IPS-18c (cell line): ENCODE data around the gene GPATCH4.
"Not testable (repeated sequence)": the region's sequence is repeated elsewhere in the genome, so short reads cannot be mapped to it uniquely, and the experiment has no call there.

Experiments used
- H3K4me3 ChIP-seq: 2 replicates; pipeline ENCODE4 v1.7.0; 2013; ENCODE audit warnings: low read depth, mild to moderate bottlenecking, low read length, moderate library complexity; ENCODE audit not compliant: insufficient read depth
- H3K9me3 ChIP-seq: one replicate; pipeline ENCODE4 v1.6.1; 2013; ENCODE audit warnings: mild to moderate bottlenecking, low read length, moderate library complexity; ENCODE audit not compliant: control insufficient read depth, insufficient read depth

Gene GPATCH4

DNA sequence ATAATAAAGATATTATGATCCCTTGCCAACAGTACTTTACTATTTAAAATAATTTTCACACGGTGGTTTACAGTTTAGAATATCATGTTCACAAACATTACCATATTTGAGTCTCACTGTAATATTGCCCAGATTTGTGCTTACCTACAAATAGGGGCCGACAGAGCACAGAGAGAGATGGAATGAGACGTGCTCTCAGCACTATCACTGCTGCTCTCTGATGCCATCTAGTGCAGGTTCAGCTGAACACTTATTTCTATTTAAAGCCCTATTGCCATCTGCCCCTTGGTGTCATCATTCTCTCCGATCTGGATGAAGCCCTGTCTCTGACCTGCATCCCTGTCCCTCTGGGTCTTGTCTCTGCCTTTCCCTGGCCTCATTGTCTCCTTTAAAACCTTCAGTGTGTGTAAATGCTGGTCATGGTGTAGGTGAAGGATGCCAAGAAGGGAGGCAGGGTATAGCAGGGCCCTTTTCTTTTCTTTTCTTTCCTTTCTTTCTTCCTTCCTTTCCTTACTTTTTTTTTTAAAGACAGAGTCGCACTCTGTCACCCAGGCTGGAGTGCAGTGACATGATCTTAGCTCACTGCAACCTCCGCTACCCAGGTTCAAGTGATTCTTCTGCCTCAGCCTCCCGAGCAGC is 6.9 kb upstream of the GPATCH4 start:
- no peak overlapping the region; the same call in 1 of the 2 replicates for H3K4me3 ChIP-seq
- no peaks in the 10 kb centered on the region for H3K9me3 ChIP-seq

DNA sequence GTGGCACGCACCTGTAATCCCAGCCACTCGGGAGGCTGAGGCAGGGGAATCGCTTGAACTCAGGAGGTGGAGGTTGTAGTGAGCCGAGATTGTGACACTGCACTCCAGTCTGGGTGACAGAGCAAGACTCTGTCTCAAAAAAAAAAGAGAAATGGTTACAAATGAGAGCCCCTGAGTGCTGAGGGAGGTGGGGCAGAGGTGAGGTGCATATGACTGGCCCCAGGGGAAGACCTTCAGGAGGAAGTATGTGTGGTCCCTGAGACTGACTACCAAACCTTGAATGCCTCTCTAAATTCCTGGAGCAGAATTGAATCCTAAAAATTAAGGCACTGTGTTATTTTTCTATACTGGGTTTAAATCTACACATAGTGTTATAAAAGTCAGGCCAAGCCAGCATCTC is 6.1 kb upstream of the GPATCH4 start:
- H3K9me3 ChIP-seq, H3K4me3 ChIP-seq: not testable (repeated sequence)

DNA sequence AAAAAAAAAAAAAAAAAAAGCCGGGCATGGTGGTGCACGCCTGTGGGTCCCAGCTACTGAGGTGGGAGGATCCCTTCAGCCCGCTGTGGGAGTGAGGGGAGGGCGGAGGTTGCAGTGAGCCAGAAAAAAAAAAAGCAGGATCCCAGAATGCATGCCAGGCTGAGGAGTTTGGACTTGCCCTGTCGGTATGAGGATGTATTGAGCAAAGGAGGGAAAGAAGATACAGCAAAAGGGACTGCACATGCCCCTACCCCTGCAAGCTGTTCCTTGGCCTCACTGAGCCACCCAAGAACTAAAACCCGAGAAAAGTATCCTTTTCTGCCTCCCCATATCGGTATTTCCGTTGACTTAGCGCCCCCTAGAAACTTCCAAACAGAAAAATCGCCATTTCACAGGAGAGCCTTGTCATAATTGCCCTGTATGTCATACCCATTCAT is 1.3 kb upstream of the GPATCH4 start:
- Histone ChIP-seq H3K4me3 (no peak overlapping the region), H3K9me3 (no peaks in the 10 kb centered on the region)

- H3K9me3 ChIP-seq, result no peaks in the 10 kb centered on the region
- H3K4me3 ChIP-seq, result peak overlapping the region; percentile 97
These were observed 613 bp upstream of the GPATCH4 start for GRCh38 chr1:156601892-156602291.

DNA sequence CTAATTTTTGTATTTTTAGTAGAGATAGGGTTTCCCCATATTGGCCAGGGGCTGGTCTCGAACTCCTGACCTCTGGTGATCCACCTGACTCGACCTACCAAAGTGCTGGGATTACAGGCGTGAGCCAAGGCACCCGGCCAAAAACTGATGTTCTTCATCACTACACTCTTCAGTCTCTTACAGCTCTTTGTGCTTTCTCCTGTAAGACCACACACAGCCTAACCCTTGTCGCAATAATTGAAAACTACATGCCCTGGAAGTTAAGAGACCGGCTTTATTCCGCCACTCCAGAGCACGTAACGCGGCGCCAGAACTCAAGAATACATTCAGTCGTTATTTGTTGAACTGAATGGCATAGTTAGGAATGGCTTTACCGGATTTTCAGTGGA is 552 bp downstream of the GPATCH4 start:
- Histone ChIP-seq H3K9me3 (no peaks in the 10 kb centered on the region), H3K4me3 (peak overlapping the region; percentile 97)

GRCh38 chr1:156599811-156600210 is 1.5 kb downstream of the GPATCH4 start:
- no peaks in the 10 kb centered on the region for H3K9me3 ChIP-seq

DNA sequence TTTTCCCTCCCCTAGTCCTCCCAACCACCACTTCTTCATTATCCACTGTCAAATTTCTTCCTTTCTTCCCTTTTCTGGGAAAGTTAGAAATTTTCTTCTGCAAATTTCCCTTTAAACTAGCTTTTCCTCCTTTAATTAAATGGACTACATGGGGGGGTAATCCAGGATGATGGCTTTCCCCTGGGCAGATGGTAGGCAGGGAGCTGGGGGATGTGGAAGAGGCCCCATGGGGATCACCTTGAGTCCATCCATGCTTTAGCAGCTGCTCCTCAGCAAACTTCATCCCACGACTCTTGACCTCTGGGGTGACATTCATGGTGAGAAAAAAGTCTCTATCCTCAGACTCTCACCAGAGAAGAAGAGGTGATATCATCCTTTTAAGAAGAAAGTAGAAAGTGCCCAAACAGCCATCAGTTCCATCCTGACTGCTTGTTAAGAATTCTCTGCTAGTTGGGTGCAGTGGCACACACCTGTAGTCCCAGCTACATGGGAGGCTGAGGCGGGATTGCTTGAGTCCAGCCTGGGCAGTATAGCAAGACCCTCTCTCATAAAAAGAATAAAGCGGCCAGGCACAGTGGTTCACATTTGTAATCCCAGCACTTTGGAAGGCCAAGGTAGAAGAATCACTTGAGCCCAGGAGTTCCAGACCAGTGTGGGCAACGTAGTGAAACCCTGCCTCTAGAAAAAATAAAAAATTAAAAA is 2.4 kb downstream of the GPATCH4 start:
- no peak overlapping the region for H3K4me3 ChIP-seq
- no peaks in the 10 kb centered on the region for H3K9me3 ChIP-seq

More at GRCh38 chr1:156599811-156600210, 1.5 kb downstream of the GPATCH4 start:
- no peak overlapping the region for H3K4me3 ChIP-seq

DNA sequence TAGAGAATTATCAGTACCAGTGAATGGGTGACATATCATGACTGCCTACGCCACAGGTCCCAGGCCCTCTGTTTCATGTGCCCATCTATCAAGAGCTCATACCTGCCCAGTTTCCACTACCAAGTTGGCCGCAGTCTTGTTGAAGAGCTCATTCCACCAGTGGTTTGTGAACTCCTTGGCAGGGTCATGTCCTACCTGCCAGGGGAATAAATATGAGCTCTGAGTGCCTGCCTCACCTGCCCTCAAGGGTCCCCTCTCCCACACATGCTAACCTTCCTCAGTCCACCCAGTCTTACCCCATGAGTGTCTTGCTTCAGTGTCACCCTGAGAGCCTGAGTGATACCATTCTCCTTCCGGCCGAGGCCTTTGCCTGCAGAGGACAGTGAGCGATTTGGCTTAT is 3.2 kb downstream of the GPATCH4 start:
- no peaks in the 10 kb centered on the region for H3K9me3 ChIP-seq
- no peak overlapping the region for H3K4me3 ChIP-seq

- Histone ChIP-seq H3K9me3 (no peaks in the 10 kb centered on the region), H3K4me3 (no peak overlapping the region)
These were observed 4.9 kb downstream of the GPATCH4 start for GRCh38 chr1:156596426-156596825.

DNA sequence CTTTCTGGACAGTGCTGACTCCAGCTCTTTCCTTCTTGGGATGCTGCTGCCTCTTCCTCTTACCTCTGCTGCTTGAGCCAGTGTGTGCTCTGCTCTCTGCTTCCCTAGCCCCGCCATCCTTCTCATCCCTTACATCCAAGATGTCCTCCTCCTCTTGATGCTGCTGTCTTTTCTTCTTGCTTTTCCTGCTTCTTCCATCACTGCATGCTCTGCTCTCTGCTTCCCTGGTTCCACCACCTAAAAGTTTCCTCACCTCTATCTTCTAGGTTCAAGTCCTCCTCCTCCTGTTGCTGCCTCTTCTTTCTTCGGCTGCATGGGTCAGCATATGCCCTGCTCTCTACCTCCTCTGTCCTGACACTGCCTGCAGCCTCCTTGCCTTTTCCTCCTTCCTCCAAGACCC is 6.3 kb downstream of the GPATCH4 start:
- H3K4me3 ChIP-seq, result no peak overlapping the region
- no peaks in the 10 kb centered on the region for H3K9me3 ChIP-seq

DNA sequence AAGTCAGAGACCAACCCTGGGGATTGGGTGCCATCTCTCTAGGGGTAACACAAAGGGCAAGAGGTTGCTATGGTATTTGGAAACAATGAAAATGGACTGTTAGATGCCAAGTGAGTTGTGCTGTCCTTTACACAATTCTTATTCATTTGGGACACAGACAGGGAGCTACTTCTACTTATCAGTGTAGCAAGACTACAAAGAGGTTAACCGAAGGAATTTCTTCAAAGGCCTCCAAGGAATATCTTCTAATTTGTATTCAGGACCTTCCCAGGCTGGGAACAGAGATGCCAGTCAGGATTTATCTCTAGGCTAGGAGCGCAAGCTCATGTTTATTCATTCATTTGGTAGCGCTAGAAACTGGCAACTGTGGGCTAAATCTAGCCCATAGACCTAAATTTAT is 7.1 kb downstream of the GPATCH4 start:
- Histone ChIP-seq H3K9me3 (no peaks in the 10 kb centered on the region), H3K4me3 (no peak overlapping the region)

DNA sequence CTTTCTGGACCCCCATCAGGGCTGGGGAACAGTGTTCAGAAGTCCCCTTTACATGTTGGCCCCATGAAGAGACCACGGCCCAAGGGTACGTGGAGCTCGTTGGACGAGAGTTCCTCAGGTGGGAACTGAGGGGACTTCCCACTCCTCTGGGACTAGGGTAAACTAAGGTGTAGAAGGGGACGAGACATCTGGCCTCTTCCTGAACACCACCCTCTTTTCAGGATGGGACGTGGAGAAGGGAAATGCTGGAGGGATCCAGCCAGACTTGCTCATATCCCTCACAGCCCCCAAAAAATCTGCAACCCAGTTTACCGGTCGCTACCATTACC is 7.7 kb downstream of the GPATCH4 start:
- Histone ChIP-seq H3K4me3 (no peak overlapping the region), H3K9me3 (no peaks in the 10 kb centered on the region)

DNA sequence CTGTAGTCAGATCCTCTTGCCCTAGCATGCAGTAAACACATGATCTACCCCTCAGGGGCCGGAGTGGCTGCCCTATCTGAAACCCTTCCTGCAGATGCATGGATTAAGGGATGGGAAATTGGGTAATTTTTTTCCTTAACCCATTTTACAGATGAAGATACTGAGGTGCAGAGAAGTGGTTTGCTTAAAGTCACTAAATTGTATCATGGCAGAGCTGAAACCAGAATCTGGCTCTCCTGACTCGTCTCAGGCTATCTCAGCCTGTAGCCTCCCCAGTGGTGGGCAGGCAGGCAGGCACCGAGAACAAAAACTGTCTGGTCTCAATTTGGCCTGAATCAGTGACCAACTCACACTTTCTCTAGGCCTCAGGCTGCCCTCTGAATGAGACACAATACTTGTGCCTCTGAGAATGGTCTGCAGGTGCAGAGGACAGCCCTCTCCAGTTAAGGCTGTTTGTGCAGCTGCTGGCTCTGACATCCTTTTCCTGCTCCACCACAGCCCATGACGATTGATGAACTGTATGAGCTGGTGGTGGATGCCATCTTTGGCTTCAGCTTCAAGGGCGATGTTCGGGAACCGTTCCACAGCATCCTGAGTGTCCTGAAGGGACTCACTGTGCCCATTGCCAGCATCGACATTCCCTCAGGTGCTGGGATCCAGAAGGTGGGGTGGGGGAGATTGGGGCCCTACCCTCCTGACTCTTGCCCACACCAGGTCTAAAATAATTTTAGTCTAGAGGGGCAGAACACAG is 8.2 kb downstream of the GPATCH4 start:
- H3K9me3 ChIP-seq, result no peaks in the 10 kb centered on the region
- no peak overlapping the region for H3K4me3 ChIP-seq

- Histone ChIP-seq H3K9me3 (no peaks in the 10 kb centered on the region), H3K4me3 (peak overlapping the region; percentile 89)
These were observed 8.9 kb downstream of the GPATCH4 start for GRCh38 chr1:156592158-156592909.

DNA sequence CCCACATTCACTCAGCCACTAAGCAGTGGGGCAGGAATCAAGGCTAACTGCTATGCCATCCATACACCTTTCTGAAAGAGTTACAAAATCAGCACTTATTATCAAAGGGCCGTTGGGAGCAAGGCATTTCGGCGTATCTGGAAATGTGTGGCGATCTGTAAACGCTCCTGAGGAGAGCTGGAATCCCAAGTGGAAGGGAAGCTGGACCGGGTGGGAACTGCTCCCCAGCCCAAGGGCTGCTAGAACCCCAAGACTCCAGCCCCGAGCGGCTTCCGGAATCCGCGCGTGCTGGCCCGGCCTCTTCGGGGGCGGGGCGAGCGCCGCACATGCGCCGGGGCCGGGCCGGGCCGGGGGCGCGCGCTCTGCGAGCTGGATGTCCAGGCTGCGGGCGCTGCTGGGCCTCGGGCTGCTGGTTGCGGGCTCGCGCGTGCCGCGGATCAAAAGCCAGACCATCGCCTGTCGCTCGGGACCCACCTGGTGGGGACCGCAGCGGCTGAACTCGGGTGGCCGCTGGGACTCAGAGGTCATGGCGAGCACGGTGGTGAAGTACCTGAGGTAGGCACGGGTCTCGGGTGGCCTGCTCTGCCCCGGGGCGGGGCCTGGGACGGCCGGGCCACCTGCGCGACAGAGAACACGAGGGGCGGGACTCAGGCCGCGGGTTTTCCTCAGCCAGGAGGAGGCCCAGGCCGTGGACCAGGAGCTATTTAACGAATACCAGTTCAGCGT is 9.7 kb downstream of the GPATCH4 start, which contains the start of gene NAXE:
TSS of gene NAXE (plus strand) at position 345 of the 726 bp plus-strand sequence. CDS start at position 374, 29 bp downstream.
- H3K9me3 ChIP-seq, result no peaks in the 10 kb centered on the region
- H3K4me3 ChIP-seq, result peak within 1 kb of the TSS; percentile 89

DNA sequence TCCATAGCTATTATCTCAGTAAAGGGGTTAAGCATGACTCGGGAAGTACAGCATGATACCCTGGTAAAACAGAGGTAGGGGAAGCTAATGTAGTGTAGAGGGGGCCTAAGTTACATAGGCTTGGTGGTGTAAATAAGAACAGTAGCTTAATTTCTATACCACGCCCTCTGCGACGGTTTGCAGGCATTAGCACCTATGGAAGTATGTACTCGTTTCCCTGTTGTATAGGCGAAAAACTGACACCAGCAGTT is 10.2 kb downstream of the GPATCH4 start:
- H3K9me3 ChIP-seq, result no peaks in the 10 kb centered on the region
- H3K4me3 ChIP-seq, result peak overlapping the region; percentile 89
